IPS-20b (cell line): Measurements from ENCODE around the gene PLSCR3.

Experiments
- H3K27ac ChIP-seq: one replicate; pipeline ENCODE4 v1.5.1; 2013; ENCODE audit warnings: low read length
- H3K27me3 ChIP-seq: 2 replicates; pipeline ENCODE4 v1.6.1; 2013; ENCODE audit warnings: mild to moderate bottlenecking, low read length, inconsistent platforms; ENCODE audit not compliant: insufficient read depth
- H3K36me3 ChIP-seq: 2 replicates; pipeline ENCODE4 v1.6.1; 2013; ENCODE audit warnings: low read depth, mild to moderate bottlenecking, inconsistent platforms, low read length, moderate library complexity; ENCODE audit not compliant: insufficient read depth
- H3K4me1 ChIP-seq: 2 replicates; pipeline ENCODE4 v1.6.1; 2013; ENCODE audit warnings: mild to moderate bottlenecking, control low read depth, inconsistent platforms, low read length, moderate library complexity; ENCODE audit not compliant: insufficient read depth
- H3K4me3 ChIP-seq: 2 replicates; pipeline ENCODE4 v1.5.1; 2013; ENCODE audit warnings: mild to moderate bottlenecking, low read length, inconsistent platforms
- H3K9ac ChIP-seq: 2 replicates; pipeline ENCODE4 v1.6.1; 2013; ENCODE audit warnings: low read depth, mild to moderate bottlenecking, inconsistent platforms, low read length, moderate library complexity
- H3K9me3 ChIP-seq: 2 replicates; pipeline ENCODE4 v1.6.1; 2013; ENCODE audit warnings: mild to moderate bottlenecking, low read depth, low read length, inconsistent platforms; ENCODE audit not compliant: insufficient read depth

Gene PLSCR3

GRCh38 chr17:7437369-7437863 lies 43.1 kb upstream of the PLSCR3 start:
- Histone ChIP-seq H3K9ac (peak overlapping the region; percentile 14; the same call in 1 of the 2 replicates), H3K4me1 (peaks cover 28% of the 10 kb centered on the region; the same call in 1 of the 2 replicates), H3K27ac (no peak overlapping the region), H3K27me3 (peaks cover 53% of the 10 kb centered on the region), H3K36me3 (no peaks in the 10 kb centered on the region), H3K4me3 (peak overlapping the region; percentile 86), H3K9me3 (no peaks in the 10 kb centered on the region)

GRCh38 chr17:7436556-7437368 lies 42.4 kb upstream of the PLSCR3 start:
- H3K9ac ChIP-seq = peak overlapping the region; percentile 63; the same call in 1 of the 2 replicates
- H3K36me3 ChIP-seq = no peaks in the 10 kb centered on the region
- peak overlapping the region; percentile 86 for H3K4me3 ChIP-seq
- H3K4me1 ChIP-seq = peaks cover 26% of the 10 kb centered on the region; the same call in 1 of the 2 replicates
- no peak overlapping the region for H3K27ac ChIP-seq
- no peaks in the 10 kb centered on the region for H3K9me3 ChIP-seq
- peaks cover 49% of the 10 kb centered on the region for H3K27me3 ChIP-seq

- Histone ChIP-seq H3K9ac (peak overlapping the region; percentile 63; the same call in 1 of the 2 replicates), H3K9me3 (no peaks in the 10 kb centered on the region), H3K27me3 (peaks cover 44% of the 10 kb centered on the region), H3K4me1 (peaks cover 17% of the 10 kb centered on the region; the same call in 1 of the 2 replicates), H3K4me3 (peak overlapping the region; percentile 86), H3K36me3 (no peaks in the 10 kb centered on the region), H3K27ac (no peak overlapping the region)
Observed at GRCh38 chr17:7435676-7436555, 41.6 kb upstream of the PLSCR3 start.

- H3K27me3 ChIP-seq = peaks cover 18% of the 10 kb centered on the region
- H3K4me1 ChIP-seq = peaks cover 3% of the 10 kb centered on the region; the same call in 1 of the 2 replicates
- H3K4me3 ChIP-seq = no peak overlapping the region
- H3K9ac ChIP-seq = no peak overlapping the region
- no peaks in the 10 kb centered on the region for H3K9me3 ChIP-seq
- no peaks in the 10 kb centered on the region for H3K36me3 ChIP-seq
- H3K27ac ChIP-seq = no peak overlapping the region
Observed at GRCh38 chr17:7432296-7432695, 38.0 kb upstream of the PLSCR3 start.

DNA sequence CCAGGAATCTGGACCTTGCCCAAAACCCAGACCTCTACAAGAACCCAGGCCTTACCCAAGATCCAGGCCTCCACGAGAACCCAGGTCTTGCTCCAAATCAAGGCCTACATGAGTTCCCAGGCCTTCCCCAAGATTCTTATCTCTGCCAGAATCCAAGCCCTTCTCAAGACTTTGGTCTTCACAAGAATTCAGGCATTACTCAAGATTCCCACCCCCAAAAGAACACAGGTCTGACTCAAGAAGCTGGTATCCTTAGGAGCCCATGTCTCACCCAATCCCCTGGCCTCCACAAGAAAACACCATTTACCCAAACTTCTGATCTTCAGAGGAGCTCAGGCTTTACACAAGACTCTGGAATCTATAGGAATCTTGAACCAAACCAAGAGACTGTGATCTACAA lies 36.9 kb upstream of the PLSCR3 start:
- Histone ChIP-seq H3K27me3 (peaks cover 9% of the 10 kb centered on the region), H3K9me3 (no peaks in the 10 kb centered on the region), H3K36me3 (no peaks in the 10 kb centered on the region), H3K4me1 (peaks cover under 1% of the 10 kb centered on the region; the same call in 1 of the 2 replicates), H3K27ac (no peak overlapping the region), H3K9ac (no peak overlapping the region), H3K4me3 (no peak overlapping the region)

- Histone ChIP-seq H3K4me3 (no peak overlapping the region), H3K9me3 (no peaks in the 10 kb centered on the region), H3K4me1 (no peaks in the 10 kb centered on the region), H3K27me3 (no peaks in the 10 kb centered on the region), H3K9ac (no peak overlapping the region), H3K27ac (no peak overlapping the region), H3K36me3 (no peaks in the 10 kb centered on the region)
Observed at GRCh38 chr17:7429722-7430121, 35.4 kb upstream of the PLSCR3 start.

GRCh38 chr17:7428557-7428956 lies 34.2 kb upstream of the PLSCR3 start, which contains the start of gene SPEM3:
Gene SPEM3, plus strand, starts transcription at chr17:7428857. Its CDS starts 46 bp downstream, at chr17:7428903.
- no peak within 1 kb of the TSS for H3K9ac ChIP-seq
- H3K4me1 ChIP-seq = no peaks in the 10 kb centered on the region
- H3K4me3 ChIP-seq = no peak within 1 kb of the TSS
- no peaks in the 10 kb centered on the region for H3K27me3 ChIP-seq
- no peak within 1 kb of the TSS for H3K27ac ChIP-seq
- H3K9me3 ChIP-seq = no peaks in the 10 kb centered on the region
- H3K36me3 ChIP-seq = no peaks in the 10 kb centered on the region

DNA sequence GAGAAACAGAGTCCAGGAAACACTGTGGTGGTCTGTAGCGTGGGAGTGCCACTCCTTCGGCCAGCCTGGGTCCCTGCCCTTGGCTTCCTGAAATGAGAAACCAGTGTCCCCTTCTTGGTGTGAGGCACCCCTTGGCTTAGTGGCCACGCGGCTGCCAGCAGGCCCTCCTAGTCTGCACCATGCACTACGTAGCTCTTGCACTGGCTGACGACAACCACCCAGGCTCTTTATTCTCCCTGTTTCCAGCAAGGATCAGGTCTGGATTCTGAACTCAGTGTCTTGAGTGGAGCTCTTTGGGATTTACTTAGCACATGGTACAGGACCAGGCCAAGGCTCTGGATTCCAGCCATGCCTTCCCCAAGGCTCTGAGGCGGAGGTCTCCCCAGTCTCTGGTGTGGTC lies 33.2 kb upstream of the PLSCR3 start:
- Histone ChIP-seq H3K27ac (no peak overlapping the region), H3K9me3 (no peaks in the 10 kb centered on the region), H3K9ac (no peak overlapping the region), H3K27me3 (no peaks in the 10 kb centered on the region), H3K4me3 (no peak overlapping the region), H3K36me3 (no peaks in the 10 kb centered on the region), H3K4me1 (no peaks in the 10 kb centered on the region)

GRCh38 chr17:7426896-7427489 lies 32.7 kb upstream of the PLSCR3 start:
- Histone ChIP-seq H3K4me3 (no peak overlapping the region), H3K27me3 (no peaks in the 10 kb centered on the region), H3K9ac (no peak overlapping the region), H3K27ac (no peak overlapping the region), H3K9me3 (no peaks in the 10 kb centered on the region), H3K4me1 (no peaks in the 10 kb centered on the region), H3K36me3 (no peaks in the 10 kb centered on the region)

DNA sequence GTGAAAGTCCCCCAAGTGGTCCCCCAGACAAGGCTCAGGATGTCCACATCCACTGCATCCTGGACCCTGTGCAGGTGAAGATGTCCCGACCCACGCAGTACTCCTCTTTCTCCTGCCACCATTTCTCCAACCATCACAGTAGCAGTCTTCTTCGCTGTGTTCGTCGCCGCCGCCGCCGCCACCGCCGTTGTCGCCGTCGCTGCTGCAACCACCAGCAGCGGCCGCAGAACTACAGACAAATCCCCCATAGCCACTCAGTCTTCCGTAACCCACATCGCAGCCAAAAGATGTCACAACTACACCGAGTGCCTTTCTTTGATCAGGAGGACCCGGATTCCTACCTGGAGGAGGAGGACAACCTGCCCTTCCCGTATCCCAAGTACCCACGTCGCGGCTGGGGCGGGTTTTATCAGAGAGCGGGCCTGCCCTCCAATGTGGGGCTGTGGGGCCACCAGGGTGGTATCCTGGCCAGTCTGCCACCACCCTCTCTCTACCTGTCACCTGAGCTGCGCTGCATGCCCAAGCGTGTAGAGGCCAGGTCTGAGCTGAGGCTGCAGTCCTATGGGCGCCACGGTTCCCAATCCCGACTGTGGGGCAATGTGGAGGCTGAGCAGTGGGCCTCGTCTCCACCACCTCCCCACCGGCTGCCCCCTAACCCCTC lies 32.0 kb upstream of the PLSCR3 start:
- Histone ChIP-seq H3K9ac (no peak overlapping the region), H3K27me3 (no peaks in the 10 kb centered on the region), H3K4me1 (no peaks in the 10 kb centered on the region), H3K4me3 (no peak overlapping the region), H3K27ac (no peak overlapping the region), H3K9me3 (no peaks in the 10 kb centered on the region), H3K36me3 (no peaks in the 10 kb centered on the region)

DNA sequence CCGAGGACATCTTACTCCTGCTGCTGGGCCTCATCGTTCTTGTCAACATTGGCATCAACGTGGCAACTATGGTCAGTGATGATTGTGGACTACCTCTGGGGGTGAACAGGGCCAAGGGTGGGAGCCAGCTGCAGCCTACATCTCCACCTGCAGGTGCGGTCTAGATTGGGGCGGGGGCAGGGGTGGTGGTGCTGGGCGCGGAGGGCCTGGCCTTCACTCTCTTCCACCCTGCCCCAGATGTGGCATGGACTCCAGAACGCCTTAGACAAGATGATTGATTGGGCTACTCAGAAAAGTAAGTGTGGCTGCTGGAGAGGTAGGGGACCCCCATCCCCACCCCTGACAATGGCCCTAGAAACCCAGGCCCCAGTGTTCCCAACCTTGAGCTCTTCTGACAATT lies 31.4 kb upstream of the PLSCR3 start:
- Histone ChIP-seq H3K4me1 (no peaks in the 10 kb centered on the region), H3K36me3 (no peaks in the 10 kb centered on the region), H3K27me3 (no peaks in the 10 kb centered on the region), H3K4me3 (no peak overlapping the region), H3K27ac (no peak overlapping the region), H3K9me3 (no peaks in the 10 kb centered on the region), H3K9ac (no peak overlapping the region)
